ENCODE data around the gene ZNF236.

- TF ChIP-seq, protein P1, sequence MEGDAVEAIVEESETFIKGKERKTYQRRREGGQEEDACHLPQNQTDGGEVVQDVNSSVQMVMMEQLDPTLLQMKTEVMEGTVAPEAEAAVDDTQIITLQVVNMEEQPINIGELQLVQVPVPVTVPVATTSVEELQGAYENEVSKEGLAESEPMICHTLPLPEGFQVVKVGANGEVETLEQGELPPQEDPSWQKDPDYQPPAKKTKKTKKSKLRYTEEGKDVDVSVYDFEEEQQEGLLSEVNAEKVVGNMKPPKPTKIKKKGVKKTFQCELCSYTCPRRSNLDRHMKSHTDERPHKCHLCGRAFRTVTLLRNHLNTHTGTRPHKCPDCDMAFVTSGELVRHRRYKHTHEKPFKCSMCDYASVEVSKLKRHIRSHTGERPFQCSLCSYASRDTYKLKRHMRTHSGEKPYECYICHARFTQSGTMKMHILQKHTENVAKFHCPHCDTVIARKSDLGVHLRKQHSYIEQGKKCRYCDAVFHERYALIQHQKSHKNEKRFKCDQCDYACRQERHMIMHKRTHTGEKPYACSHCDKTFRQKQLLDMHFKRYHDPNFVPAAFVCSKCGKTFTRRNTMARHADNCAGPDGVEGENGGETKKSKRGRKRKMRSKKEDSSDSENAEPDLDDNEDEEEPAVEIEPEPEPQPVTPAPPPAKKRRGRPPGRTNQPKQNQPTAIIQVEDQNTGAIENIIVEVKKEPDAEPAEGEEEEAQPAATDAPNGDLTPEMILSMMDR (IDR thresholded peaks at IDR 0.05): no peak
- TF ChIP-seq POLR2A (IDR thresholded peaks at IDR 0.05): no peak
These were observed 21.8 kb downstream of the ZNF236 start for GRCh38 chr18:76844144-76844543.
